H1 (cell line): Measurements from ENCODE around the gene CBY2. TPM values are rescaled to one million over a fixed set of nuclear protein-coding genes. Genes with fewer than 3 reads are reported as not detected.

Experiments
- CHD7 ChIP-seq: fragments of 300-600 bp; sonication (generic); IDR thresholded peaks from 2 replicates; pipeline ENCODE4 v1.7.1; 2012; ENCODE audit warnings: low read length, moderate library complexity, mild to moderate bottlenecking, inconsistent platforms; ENCODE audit not compliant: insufficient replicate concordance
- HDAC6 ChIP-seq: IDR thresholded peaks from one replicate; pipeline ENCODE4 v1.7.1; 2012; ENCODE audit warnings: low read depth, mild to moderate bottlenecking, inconsistent platforms, low read length, moderate library complexity
- NANOG ChIP-seq: IDR thresholded peaks from 2 replicates; pipeline ENCODE4 v1.6.1; 2011; ENCODE audit warnings: low read length, low read depth, mild to moderate bottlenecking, inconsistent platforms; ENCODE audit not compliant: insufficient read depth, poor library complexity, severe bottlenecking
- TCF12 ChIP-seq: IDR thresholded peaks from 2 replicates; pipeline ENCODE4 v1.6.1; 2011; ENCODE audit warnings: low read depth, mild to moderate bottlenecking, low read length
- YY1 ChIP-seq: IDR thresholded peaks from 2 replicates; pipeline ENCODE4 v1.6.1; 2011; ENCODE audit warnings: low read depth, mild to moderate bottlenecking, low read length
- polyA plus RNA-seq, 7 experiments: library from polyadenylated mRNA; depleted of rRNA in 3 of 7; stranded (reverse) in 5 of 7; unstranded in 2 of 7; fragments of >200 nt in 5 of 7; fragments of 200-250 nt in 2 of 7; gene quantifications; 1 replicate in 5 of 7; 2 replicates in 1 of 7; 4 replicates in 1 of 7; pipeline versions ENCODE4 v1.2.1 to v1.2.3, GENCODE V29; 2011 to 2013; ENCODE audit warnings: missing spikeins in 2 of 7, mixed read lengths in 2 of 7
- total RNA-seq: library from RNA; stranded (reverse); fragmentation: NEBNext Ultra II Directional; extraction: Animal tissue kit (Norgen Biotek cat#: 25700); gene quantifications from 2 replicates; pipeline ENCODE4 v1.2.1, GENCODE V29; 2021

Gene CBY2
- total and polyA plus RNA-seq, 2 of the 8 experiments (the other 6 are each of a cell fraction or from before 2014, with no cell fraction given): not detected

- TF ChIP-seq CHD7: no peak
- no peak for TF ChIP-seq NANOG
- no peak for TF ChIP-seq HDAC6
- TF ChIP-seq TCF12: no peak
- TF ChIP-seq YY1: no peak
These were observed 5.5 kb downstream of the CBY2 start (continued) for GRCh38 chr13:45707516-45708100.
